Neural cell (in vitro differentiated cells): ENCODE measurements around the gene FDXACB1. TPM values are rescaled to one million over a fixed set of nuclear protein-coding genes. Genes with fewer than 3 reads are reported as not detected.

Experiments used
- H2AFZ ChIP-seq: fragments of 200-600, 300-800 bp; sonication (generic), shearing (Covaris generic); 2 replicates; pipeline ENCODE4 v1.6.0; 2014; ENCODE audit warnings: low read depth, mild to moderate bottlenecking, antibody characterized with exemption, low read length, moderate library complexity
- H3F3A ChIP-seq: fragments of 200-600 bp; shearing (Covaris generic); 2 replicates; pipeline ENCODE4 v1.6.1; 2016; ENCODE audit warnings: mild to moderate bottlenecking, moderate library complexity, mixed read lengths, antibody characterized with exemption, low read length; ENCODE audit not compliant: insufficient read depth, poor library complexity, severe bottlenecking
- H3K27ac ChIP-seq: fragments of 200-600, 300-800 bp; sonication (generic), shearing (Covaris generic); 2 replicates; pipeline ENCODE4 v1.5.1; 2014; ENCODE audit warnings: mild to moderate bottlenecking, low read length, moderate library complexity
- H3K27me3 ChIP-seq: fragments of 300-800, 200-600 bp; sonication (generic), shearing (Covaris generic); 2 replicates; pipeline ENCODE4 v1.6.0; 2014; ENCODE audit warnings: mild to moderate bottlenecking, low read depth, low read length, moderate library complexity; ENCODE audit not compliant: insufficient read depth
- H3K36me3 ChIP-seq: fragments of 300-800, 200-600 bp; sonication (generic), shearing (Covaris generic); 2 replicates; pipeline ENCODE4 v1.5.1; 2014; ENCODE audit warnings: mild to moderate bottlenecking, antibody characterized with exemption, low read length, moderate library complexity; ENCODE audit not compliant: insufficient read depth
- H3K4me2 ChIP-seq: fragments of 300-800, 200-600 bp; sonication (generic), shearing (Covaris generic); 2 replicates; pipeline ENCODE4 v1.6.0; 2014; ENCODE audit warnings: mild to moderate bottlenecking, low read length
- H3K4me3 ChIP-seq: fragments of 300-800, 200-600 bp; sonication (generic), shearing (Covaris generic); 2 replicates; pipeline ENCODE4 v1.5.1; 2014; ENCODE audit warnings: mild to moderate bottlenecking, low read length, moderate library complexity
- H3K79me2 ChIP-seq: fragments of 200-600 bp; shearing (Covaris generic); replicated peaks from 2 replicates; pipeline ENCODE4 v1.6.0; 2014; ENCODE audit warnings: mild to moderate bottlenecking, low read length, moderate library complexity; ENCODE audit not compliant: insufficient read depth
- H3K9ac ChIP-seq: fragments of 300-800, 200-600 bp; sonication (generic), shearing (Covaris generic); 2 replicates; pipeline ENCODE4 v1.6.1; 2016; ENCODE audit warnings: mild to moderate bottlenecking, low read length, mixed read lengths
- H3K9me2 ChIP-seq: fragments of 200-600 bp; shearing (Covaris generic); 2 replicates; pipeline ENCODE4 v1.6.1; 2016; ENCODE audit warnings: mild to moderate bottlenecking, low read length, mixed read lengths; ENCODE audit not compliant: insufficient read depth
- H3K9me3 ChIP-seq: fragments of 200-600, 300-800 bp; sonication (generic), shearing (Covaris generic); 2 replicates; pipeline ENCODE4 v1.6.1; 2016; ENCODE audit warnings: mild to moderate bottlenecking, mixed run types, low read length, moderate library complexity, mixed read lengths
- H4K20me1 ChIP-seq: fragments of 200-600 bp; shearing (Covaris generic); 2 replicates; pipeline ENCODE4 v1.6.1; 2016; ENCODE audit warnings: mild to moderate bottlenecking, mixed run types; ENCODE audit not compliant: insufficient read depth
- CTCF ChIP-seq: fragments of 450-650 bp; IDR thresholded peaks from 2 replicates; pipeline ENCODE4 v1.5.1; 2014; ENCODE audit warnings: antibody characterized with exemption, mild to moderate bottlenecking, moderate library complexity; ENCODE audit not compliant: poor library complexity, severe bottlenecking
- EP300 ChIP-seq: fragments of 450-650 bp; conservative IDR thresholded peaks from 2 replicates; pipeline ENCODE4 v1.6.1; 2014; ENCODE audit warnings: antibody characterized with exemption, mild to moderate bottlenecking, moderate library complexity; ENCODE audit not compliant: poor library complexity, severe bottlenecking
- EZH2 ChIP-seq: fragments of 200-600, 300-800 bp; shearing (Covaris generic), sonication (generic); IDR thresholded peaks from 2 replicates; pipeline ENCODE4 v1.6.1; 2014; ENCODE audit warnings: antibody characterized with exemption, low read length, borderline replicate concordance, mild to moderate bottlenecking; ENCODE audit not compliant: insufficient read depth, poor library complexity, severe bottlenecking
- MXI1 ChIP-seq: fragments of 450-650 bp; conservative IDR thresholded peaks from 2 replicates; pipeline ENCODE4 v1.6.1; 2014; ENCODE audit warnings: antibody characterized with exemption, mild to moderate bottlenecking; ENCODE audit not compliant: poor library complexity, severe bottlenecking
- POLR2AphosphoS5 ChIP-seq: IDR thresholded peaks from 2 replicates; pipeline ENCODE4 v1.6.1; 2012
- RAD21 ChIP-seq: fragments of 450-650 bp; conservative IDR thresholded peaks from 2 replicates; pipeline ENCODE4 v1.6.1; 2014; ENCODE audit warnings: antibody characterized with exemption, mild to moderate bottlenecking, moderate library complexity
- REST ChIP-seq: IDR thresholded peaks from 2 replicates; pipeline ENCODE4 v1.6.1; 2012; ENCODE audit warnings: borderline replicate concordance
- SMC3 ChIP-seq: fragments of 450-650 bp; conservative IDR thresholded peaks from 2 replicates; pipeline ENCODE4 v1.6.1; 2014; ENCODE audit warnings: antibody characterized with exemption, mild to moderate bottlenecking, moderate library complexity; ENCODE audit not compliant: poor library complexity
- TAF1 ChIP-seq: IDR thresholded peaks from 2 replicates; pipeline ENCODE4 v1.6.1; 2012; ENCODE audit warnings: low read depth
- polyA plus RNA-seq: library from polyadenylated mRNA; depleted of rRNA; stranded (reverse); fragments of >200 nt; gene quantifications from 2 replicates; pipeline ENCODE4 v1.2.3, GENCODE V29; 2014

FDXACB1 gene
- polyA plus RNA-seq, 1 donor from 2014 or later: 3.1 TPM

- Histone ChIP-seq H3K27me3 (no peaks in the 10 kb centered on the region), H3K27ac (no peak overlapping the region), H3K36me3 (no peaks in the 10 kb centered on the region), H3K9me2 (no peaks in the 10 kb centered on the region), H3K4me2 (no peak overlapping the region), H3F3A (peaks cover 3% of the 10 kb centered on the region), H3K4me3 (no peak overlapping the region), H2AFZ (no peak overlapping the region), H3K9me3 (no peaks in the 10 kb centered on the region), H3K79me2 (no peaks in the 10 kb centered on the region), H3K9ac (no peak overlapping the region), H4K20me1 (no peaks in the 10 kb centered on the region)
- TF ChIP-seq SMC3: no peak
- TF ChIP-seq POLR2AphosphoS5: no peak
- TF ChIP-seq EP300: no peak
- no peak for TF ChIP-seq MXI1
- TF ChIP-seq CTCF: no peak
- TF ChIP-seq REST: no peak
- TF ChIP-seq RAD21: no peak
- no peak for TF ChIP-seq TAF1
- no peak for TF ChIP-seq EZH2
These were observed 27.9 kb downstream of the FDXACB1 start for GRCh38 chr11:111851067-111851466.

GRCh38 chr11:111849631-111850030 lies 29.3 kb downstream of the FDXACB1 start:
- no peaks in the 10 kb centered on the region for H3K9me3 ChIP-seq
- no peaks in the 10 kb centered on the region for H3K79me2 ChIP-seq
- H4K20me1 ChIP-seq: no peaks in the 10 kb centered on the region
- no peaks in the 10 kb centered on the region for H3K36me3 ChIP-seq
- H3K27me3 ChIP-seq: no peaks in the 10 kb centered on the region
- H3F3A ChIP-seq: peaks cover 3% of the 10 kb centered on the region
- H3K9ac ChIP-seq: no peak overlapping the region
- TF ChIP-seq EZH2: no peak
- no peak overlapping the region for H3K27ac ChIP-seq
- H3K4me3 ChIP-seq: no peak overlapping the region
- no peaks in the 10 kb centered on the region for H3K9me2 ChIP-seq
- H2AFZ ChIP-seq: no peak overlapping the region
- no peak overlapping the region for H3K4me2 ChIP-seq

- Histone ChIP-seq H3K27ac (peak overlapping the region; percentile 65), H3K9me3 (no peaks in the 10 kb centered on the region), H3K27me3 (no peaks in the 10 kb centered on the region), H3K4me2 (peak overlapping the region; percentile 20), H2AFZ (no peak overlapping the region), H3K9me2 (no peaks in the 10 kb centered on the region), H3K9ac (peak overlapping the region; percentile 24), H3K79me2 (no peaks in the 10 kb centered on the region), H3F3A (peaks cover 3% of the 10 kb centered on the region), H4K20me1 (no peaks in the 10 kb centered on the region), H3K4me3 (peak overlapping the region; percentile 43), H3K36me3 (no peaks in the 10 kb centered on the region)
- no peak for TF ChIP-seq SMC3
- TF ChIP-seq EZH2: no peak
- TF ChIP-seq REST: peak; percentile 38
- TF ChIP-seq POLR2AphosphoS5: peak; percentile 38
- no peak for TF ChIP-seq CTCF
- no peak for TF ChIP-seq RAD21
- no peak for TF ChIP-seq TAF1
- no peak for TF ChIP-seq MXI1
- TF ChIP-seq EP300: peak; percentile 82
These were observed 32.3 kb downstream of the FDXACB1 start for GRCh38 chr11:111846636-111847035.
